ENCODE data around the gene HDAC2. TPM values are rescaled to one million over a fixed set of nuclear protein-coding genes. Genes with fewer than 3 reads are reported as not detected.

Gene HDAC2
- total RNA-seq, 1 experiment from 2014 or later: 206 TPM

DNA sequence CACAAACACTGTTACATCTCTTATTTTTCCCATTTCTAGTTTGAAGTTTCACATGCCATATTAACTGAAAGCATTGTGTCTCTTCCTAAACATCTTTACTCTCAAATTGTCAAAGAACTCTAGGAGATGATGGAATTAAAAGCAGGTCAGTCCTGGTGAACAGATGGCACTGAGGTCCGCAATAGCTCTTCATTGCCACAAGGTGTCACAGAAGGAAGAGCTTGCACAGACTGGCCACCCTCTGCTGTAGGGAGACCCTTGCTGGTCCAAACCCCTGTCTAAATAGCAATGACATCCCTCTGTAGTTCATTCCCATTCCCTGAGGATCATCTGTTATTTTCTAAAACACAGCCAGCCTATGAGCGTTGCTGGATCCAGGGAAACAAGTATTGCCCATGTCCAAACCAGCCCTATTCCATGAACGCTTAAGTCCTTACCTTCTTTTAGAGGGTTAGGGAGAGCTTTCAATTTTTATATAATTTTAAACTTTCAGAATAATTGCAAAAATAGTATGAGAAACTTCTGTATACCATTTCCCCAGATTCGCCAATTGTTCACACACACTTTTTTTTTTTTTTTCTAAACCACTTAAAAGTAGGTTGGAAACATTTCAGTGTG lies 10.1 kb upstream of the HDAC2 start:
- Histone ChIP-seq H3K27ac (ENCODE audit: low read length) (no peak overlapping the region), H3K36me3 (ENCODE audit: control insufficient read depth, insufficient read depth, low read length) (no peaks in the 10 kb centered on the region), H3K4me1 (ENCODE audit: control insufficient read depth, insufficient read depth, low read length) (no peaks in the 10 kb centered on the region), H3K27me3 (ENCODE audit: control insufficient read depth, insufficient read depth, low read length) (no peaks in the 10 kb centered on the region), H3K4me3 (ENCODE audit: low read depth in 2 of 2, low read length in 2 of 2) (no peak overlapping the region), H3K9me3 (ENCODE audit: control insufficient read depth, insufficient read depth, low read depth, low read length) (no peaks in the 10 kb centered on the region)
- ChIA-PET CTCF (interaction anchor here (0.6 to 1.0 kb wide), 6 partner anchors 14 to 846 kb away, joined by 3 to 6 read pairs (median 3); no protein-coding TSS in a partner anchor), POLR2A (no interaction called here)
- intact Hi-C loops (cut with micrococcal nuclease; ENCODE audit: unreplicated experiment): no loop called here
- in situ Hi-C loops (cut with HindIII; ENCODE audit: low pct_unique_long_range_greater_than_20kb, low sequenced_read_pairs): no loop called here
- ATAC-seq (peak; percentile 92), DNase-seq (ENCODE audit: low read depth, low spot score) (no peak)
- no TSS peak for BruUV-seq (replicated peaks)
- TF ChIP-seq, protein P1, sequence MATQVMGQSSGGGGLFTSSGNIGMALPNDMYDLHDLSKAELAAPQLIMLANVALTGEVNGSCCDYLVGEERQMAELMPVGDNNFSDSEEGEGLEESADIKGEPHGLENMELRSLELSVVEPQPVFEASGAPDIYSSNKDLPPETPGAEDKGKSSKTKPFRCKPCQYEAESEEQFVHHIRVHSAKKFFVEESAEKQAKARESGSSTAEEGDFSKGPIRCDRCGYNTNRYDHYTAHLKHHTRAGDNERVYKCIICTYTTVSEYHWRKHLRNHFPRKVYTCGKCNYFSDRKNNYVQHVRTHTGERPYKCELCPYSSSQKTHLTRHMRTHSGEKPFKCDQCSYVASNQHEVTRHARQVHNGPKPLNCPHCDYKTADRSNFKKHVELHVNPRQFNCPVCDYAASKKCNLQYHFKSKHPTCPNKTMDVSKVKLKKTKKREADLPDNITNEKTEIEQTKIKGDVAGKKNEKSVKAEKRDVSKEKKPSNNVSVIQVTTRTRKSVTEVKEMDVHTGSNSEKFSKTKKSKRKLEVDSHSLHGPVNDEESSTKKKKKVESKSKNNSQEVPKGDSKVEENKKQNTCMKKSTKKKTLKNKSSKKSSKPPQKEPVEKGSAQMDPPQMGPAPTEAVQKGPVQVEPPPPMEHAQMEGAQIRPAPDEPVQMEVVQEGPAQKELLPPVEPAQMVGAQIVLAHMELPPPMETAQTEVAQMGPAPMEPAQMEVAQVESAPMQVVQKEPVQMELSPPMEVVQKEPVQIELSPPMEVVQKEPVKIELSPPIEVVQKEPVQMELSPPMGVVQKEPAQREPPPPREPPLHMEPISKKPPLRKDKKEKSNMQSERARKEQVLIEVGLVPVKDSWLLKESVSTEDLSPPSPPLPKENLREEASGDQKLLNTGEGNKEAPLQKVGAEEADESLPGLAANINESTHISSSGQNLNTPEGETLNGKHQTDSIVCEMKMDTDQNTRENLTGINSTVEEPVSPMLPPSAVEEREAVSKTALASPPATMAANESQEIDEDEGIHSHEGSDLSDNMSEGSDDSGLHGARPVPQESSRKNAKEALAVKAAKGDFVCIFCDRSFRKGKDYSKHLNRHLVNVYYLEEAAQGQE (IDR thresholded peaks at IDR 0.05; ENCODE audit: insufficient read depth in 1 of 2, low read depth in 2 of 2, low read length in 1 of 2): no peak
- no peak for TF ChIP-seq TCF7L2 (IDR thresholded peaks at IDR 0.05; ENCODE audit: low read depth, low read length)
- no peak for TF ChIP-seq SIN3A (IDR thresholded peaks at IDR 0.05; ENCODE audit: borderline replicate concordance, insufficient read depth, low read depth, low read length)
- TF ChIP-seq, protein P2, sequence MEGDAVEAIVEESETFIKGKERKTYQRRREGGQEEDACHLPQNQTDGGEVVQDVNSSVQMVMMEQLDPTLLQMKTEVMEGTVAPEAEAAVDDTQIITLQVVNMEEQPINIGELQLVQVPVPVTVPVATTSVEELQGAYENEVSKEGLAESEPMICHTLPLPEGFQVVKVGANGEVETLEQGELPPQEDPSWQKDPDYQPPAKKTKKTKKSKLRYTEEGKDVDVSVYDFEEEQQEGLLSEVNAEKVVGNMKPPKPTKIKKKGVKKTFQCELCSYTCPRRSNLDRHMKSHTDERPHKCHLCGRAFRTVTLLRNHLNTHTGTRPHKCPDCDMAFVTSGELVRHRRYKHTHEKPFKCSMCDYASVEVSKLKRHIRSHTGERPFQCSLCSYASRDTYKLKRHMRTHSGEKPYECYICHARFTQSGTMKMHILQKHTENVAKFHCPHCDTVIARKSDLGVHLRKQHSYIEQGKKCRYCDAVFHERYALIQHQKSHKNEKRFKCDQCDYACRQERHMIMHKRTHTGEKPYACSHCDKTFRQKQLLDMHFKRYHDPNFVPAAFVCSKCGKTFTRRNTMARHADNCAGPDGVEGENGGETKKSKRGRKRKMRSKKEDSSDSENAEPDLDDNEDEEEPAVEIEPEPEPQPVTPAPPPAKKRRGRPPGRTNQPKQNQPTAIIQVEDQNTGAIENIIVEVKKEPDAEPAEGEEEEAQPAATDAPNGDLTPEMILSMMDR (IDR thresholded peaks at IDR 0.05): peak; percentile 80

DNA sequence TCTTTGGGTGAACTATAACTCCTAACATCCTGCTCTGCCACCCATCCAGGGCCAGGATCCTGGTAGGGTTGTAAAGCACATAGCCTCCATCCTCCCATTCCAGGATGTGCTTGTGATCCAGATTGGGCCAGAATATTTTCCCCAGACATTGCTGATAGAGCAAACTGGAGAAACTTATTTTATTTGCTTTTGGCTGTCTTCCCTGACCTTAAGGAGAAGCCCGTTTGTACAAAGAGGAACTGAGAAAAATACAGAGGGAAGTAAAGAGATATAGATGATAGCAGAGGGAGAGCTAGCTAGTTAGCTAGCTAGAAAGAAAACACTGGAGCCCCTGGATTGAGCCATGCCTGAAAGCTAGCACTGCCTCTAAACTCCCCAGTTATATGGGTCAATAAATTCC lies 9.0 kb upstream of the HDAC2 start:
- in situ Hi-C loops (cut with HindIII; ENCODE audit: low pct_unique_long_range_greater_than_20kb, low sequenced_read_pairs): no loop called here
- ChIA-PET POLR2A (no interaction called here), CTCF (no interaction called here)
- H3K27ac ChIP-seq (ENCODE audit: low read length): no peak overlapping the region
- H3K4me1 ChIP-seq (ENCODE audit: control insufficient read depth, insufficient read depth, low read length): no peaks in the 10 kb centered on the region
- H3K9me3 ChIP-seq (ENCODE audit: control insufficient read depth, insufficient read depth, low read depth, low read length): no peaks in the 10 kb centered on the region
- DNase-seq (ENCODE audit: low read depth, low spot score) (no peak), ATAC-seq (no peak)
- BruUV-seq (replicated peaks): no TSS peak
- no peaks in the 10 kb centered on the region for H3K27me3 ChIP-seq (ENCODE audit: control insufficient read depth, insufficient read depth, low read length)
- TF ChIP-seq, protein P2 (IDR thresholded peaks at IDR 0.05): no peak
- TF ChIP-seq, protein P1 (IDR thresholded peaks at IDR 0.05; ENCODE audit: insufficient read depth in 1 of 2, low read depth in 2 of 2, low read length in 1 of 2): no peak
- TF ChIP-seq SIN3A (IDR thresholded peaks at IDR 0.05; ENCODE audit: borderline replicate concordance, insufficient read depth, low read depth, low read length) (no peak), POLR2AphosphoS5 (IDR thresholded peaks at IDR 0.05; ENCODE audit: low read depth, low read length) (no peak), TCF7L2 (IDR thresholded peaks at IDR 0.05; ENCODE audit: low read depth, low read length) (no peak)
- H3K4me3 ChIP-seq (ENCODE audit: low read depth in 2 of 2, low read length in 2 of 2): no peak overlapping the region
- intact Hi-C loops (cut with micrococcal nuclease; ENCODE audit: unreplicated experiment): no loop called here
- H3K36me3 ChIP-seq (ENCODE audit: control insufficient read depth, insufficient read depth, low read length): no peaks in the 10 kb centered on the region
